Liver (tissue), 9 donors: ENCODE data around the gene DCUN1D1. TPM values are rescaled to one million over a fixed set of nuclear protein-coding genes. Genes with fewer than 3 reads are reported as not detected.

Experiments used
- DNase-seq: peaks from one replicate; pipeline ENCODE4 v3.0.0-alpha.2; 2017; ENCODE audit warnings: low spot score
- H3K27ac ChIP-seq, 2 donors: one replicate each; pipeline ENCODE4 v1.7.0; 2013; ENCODE audit warnings: inconsistent platforms in 2 of 2, low read length in 2 of 2, control low read depth in 1 of 2, low read depth in 1 of 2, mild to moderate bottlenecking in 1 of 2
- H3K27me3 ChIP-seq, 4 donors: one replicate each; pipeline versions ENCODE4 v1.6.1 to v1.7.0; 2013; ENCODE audit warnings: low read length in 3 of 4, inconsistent platforms in 1 of 4, mild to moderate bottlenecking in 1 of 4, moderate library complexity in 1 of 4; ENCODE audit not compliant: control insufficient read depth in 4 of 4, insufficient read depth in 4 of 4
- H3K36me3 ChIP-seq, 4 donors: one replicate each; pipeline versions ENCODE4 v1.6.1 to v1.7.0; 2013; ENCODE audit warnings: low read length in 3 of 4, mild to moderate bottlenecking in 3 of 4, low read depth in 1 of 4, moderate library complexity in 1 of 4; ENCODE audit not compliant: control insufficient read depth in 4 of 4, insufficient read depth in 3 of 4
- H3K4me1 ChIP-seq, 4 donors: one replicate each; pipeline versions ENCODE4 v1.6.1 to v1.7.0; 2013; ENCODE audit warnings: low read length in 3 of 4, mild to moderate bottlenecking in 3 of 4, moderate library complexity in 1 of 4; ENCODE audit not compliant: control insufficient read depth in 4 of 4, insufficient read depth in 4 of 4
- H3K4me3 ChIP-seq, 3 donors: one replicate each; pipeline versions ENCODE4 v1.6.1 to v1.7.0; 2013; ENCODE audit warnings: low read length in 3 of 3, control low read depth in 1 of 3, low read depth in 1 of 3, mild to moderate bottlenecking in 1 of 3
- H3K9ac ChIP-seq, 2 donors: one replicate each; pipeline ENCODE4 v1.7.0; 2013; ENCODE audit warnings: low read length in 2 of 2, mild to moderate bottlenecking in 2 of 2, moderate library complexity in 2 of 2, control low read depth in 1 of 2, low read depth in 1 of 2
- H3K9me3 ChIP-seq, 4 donors: one replicate each; pipeline versions ENCODE4 v1.6.1 to v1.7.0; 2013; ENCODE audit warnings: low read length in 3 of 4; ENCODE audit not compliant: control insufficient read depth in 4 of 4
- EGR1 ChIP-seq, 2 donors: IDR thresholded peaks; 2 replicates each; pipeline ENCODE4 v1.6.1; 2016 to 2018; ENCODE audit warnings: antibody characterized with exemption in 2 of 2, low read depth in 2 of 2
- FOXA1 ChIP-seq: IDR thresholded peaks from 2 replicates; pipeline ENCODE4 v1.6.1; 2016; ENCODE audit warnings: antibody characterized with exemption
- FOXA2 ChIP-seq: IDR thresholded peaks from 2 replicates; pipeline ENCODE4 v1.6.1; 2016; ENCODE audit warnings: antibody characterized with exemption
- GABPA ChIP-seq, 2 donors: IDR thresholded peaks in 1 of 2; conservative IDR thresholded peaks in 1 of 2; 2 replicates each; pipeline ENCODE4 v1.6.1; 2016; ENCODE audit warnings: antibody characterized with exemption in 2 of 2, mild to moderate bottlenecking in 1 of 2, moderate library complexity in 1 of 2
- HNF4A ChIP-seq, 2 donors: conservative IDR thresholded peaks; 2 replicates each; pipeline ENCODE4 v1.6.1; 2016; ENCODE audit warnings: antibody characterized with exemption in 2 of 2, mild to moderate bottlenecking in 2 of 2
- HNF4G ChIP-seq: IDR thresholded peaks from 2 replicates; pipeline ENCODE4 v1.6.1; 2016; ENCODE audit warnings: antibody characterized with exemption
- JUND ChIP-seq, 2 donors: IDR thresholded peaks; 2 replicates each; pipeline ENCODE4 v1.6.1; 2016; ENCODE audit warnings: antibody characterized with exemption in 2 of 2
- NR2F2 ChIP-seq: IDR thresholded peaks from 2 replicates; pipeline ENCODE4 v1.6.1; 2016; ENCODE audit warnings: antibody characterized with exemption
- RAD21 ChIP-seq, 2 donors: IDR thresholded peaks; 2 replicates each; pipeline ENCODE4 v1.6.1; 2016; ENCODE audit warnings: antibody characterized with exemption in 2 of 2, mild to moderate bottlenecking in 2 of 2
- RXRA ChIP-seq, 2 donors: IDR thresholded peaks; 2 replicates each; pipeline ENCODE4 v1.6.1; 2017 to 2018; ENCODE audit warnings: antibody characterized with exemption in 2 of 2, mild to moderate bottlenecking in 1 of 2
- SP1 ChIP-seq: IDR thresholded peaks from 2 replicates; pipeline ENCODE4 v1.6.1; 2018; ENCODE audit warnings: antibody characterized with exemption, mild to moderate bottlenecking
- TAF1 ChIP-seq: conservative IDR thresholded peaks from 2 replicates; pipeline ENCODE4 v1.6.1; 2016; ENCODE audit warnings: antibody characterized with exemption, mild to moderate bottlenecking
- YY1 ChIP-seq: IDR thresholded peaks from 2 replicates; pipeline ENCODE4 v1.6.1; 2016; ENCODE audit warnings: antibody characterized with exemption, mild to moderate bottlenecking
- WGBS: extraction: QIAGEN DNeasy Blood & Tissue Kit; methylation state at CpG from one replicate; pipeline ENCODE4 v1.1.7; 2013; 5-methylcytosine and 5-hydroxymethylcytosine counted together
- polyA plus RNA-seq, 2 donors: library from polyadenylated mRNA; stranded (reverse) in 1 of 2; unstranded in 1 of 2; fragments of 200-250 nt in 1 of 2; fragments of >200 nt in 1 of 2; fragmentation: Nextera tagmentation in 1 of 2; extraction: Ambion mirVana in 1 of 2; gene quantifications; one replicate each; pipeline versions ENCODE4 v1.2.1 to v1.2.3, GENCODE V29; 2013 to 2015
- total RNA-seq, 2 donors: library from RNA; depleted of rRNA; stranded (reverse); fragments of >200 nt; gene quantifications; one replicate each; pipeline ENCODE4 v1.2.3, GENCODE V29; 2014
- TF ChIP-seq, protein P1 (sequence below): IDR thresholded peaks from 2 replicates; pipeline ENCODE4 v1.6.1; 2016; ENCODE audit warnings: antibody characterized with exemption
- TF ChIP-seq, protein P2 (sequence below): fragments of 150-350 bp; IDR thresholded peaks from 2 replicates; pipeline ENCODE4 v1.5.1; 2017; ENCODE audit warnings: improper control_type of control experiment, low read depth, low read length; ENCODE audit not compliant: missing input control
- TF ChIP-seq, protein P3 (sequence below): IDR thresholded peaks from 2 replicates; pipeline ENCODE4 v1.6.1; 2016; ENCODE audit warnings: antibody characterized with exemption
- donor health status: healthy.
- donor health status: healthy.
- donor health status: healthy.
- donor health status: healthy.
- donor health status: healthy.

DCUN1D1 gene
- total and polyA plus RNA-seq, 4 donors: 9.1 to 56.0 (median 23.5) TPM

DNA sequence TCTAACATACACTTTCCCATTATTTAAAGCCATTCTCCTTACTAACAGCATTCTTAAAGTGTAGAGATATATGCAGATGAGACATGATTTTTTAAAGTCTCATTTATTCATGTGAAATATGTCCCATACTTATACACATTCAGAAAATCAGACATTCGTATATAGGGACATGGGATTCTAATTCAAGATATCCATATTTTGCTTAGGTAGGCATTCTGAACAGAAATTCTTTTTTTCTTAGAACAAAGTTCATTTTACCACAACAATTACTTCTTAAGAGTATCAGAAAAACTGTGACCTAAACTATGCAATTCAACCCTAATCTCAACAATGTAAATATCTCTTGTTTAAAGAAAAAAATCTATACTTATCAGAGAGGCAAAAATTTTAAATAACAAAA lies 16.2 kb downstream of the DCUN1D1 start:
- no peak overlapping the region for H3K9ac ChIP-seq
- H3K27ac ChIP-seq: no peak overlapping the region
- H3K36me3 ChIP-seq: peaks cover 0 to 3% (median under 1%) of the 10 kb centered on the region in 4 donors
- H3K9me3 ChIP-seq: no peaks in the 10 kb centered on the region
- no peaks in the 10 kb centered on the region for H3K27me3 ChIP-seq
- H3K4me1 ChIP-seq: peaks cover 6 to 43% (median 11%) of the 10 kb centered on the region in 4 donors
- no peak for TF ChIP-seq JUND (IDR thresholded peaks at IDR 0.05)
- TF ChIP-seq HNF4G: no peak
- no peak for TF ChIP-seq NR2F2
- no peak for TF ChIP-seq FOXA1
- no peak for TF ChIP-seq EGR1 (IDR thresholded peaks at IDR 0.05; ENCODE audit: low read depth in 2 of 2)
- TF ChIP-seq RAD21 (IDR thresholded peaks at IDR 0.05): no peak
- TF ChIP-seq SP1: no peak
- TF ChIP-seq, protein P1, sequence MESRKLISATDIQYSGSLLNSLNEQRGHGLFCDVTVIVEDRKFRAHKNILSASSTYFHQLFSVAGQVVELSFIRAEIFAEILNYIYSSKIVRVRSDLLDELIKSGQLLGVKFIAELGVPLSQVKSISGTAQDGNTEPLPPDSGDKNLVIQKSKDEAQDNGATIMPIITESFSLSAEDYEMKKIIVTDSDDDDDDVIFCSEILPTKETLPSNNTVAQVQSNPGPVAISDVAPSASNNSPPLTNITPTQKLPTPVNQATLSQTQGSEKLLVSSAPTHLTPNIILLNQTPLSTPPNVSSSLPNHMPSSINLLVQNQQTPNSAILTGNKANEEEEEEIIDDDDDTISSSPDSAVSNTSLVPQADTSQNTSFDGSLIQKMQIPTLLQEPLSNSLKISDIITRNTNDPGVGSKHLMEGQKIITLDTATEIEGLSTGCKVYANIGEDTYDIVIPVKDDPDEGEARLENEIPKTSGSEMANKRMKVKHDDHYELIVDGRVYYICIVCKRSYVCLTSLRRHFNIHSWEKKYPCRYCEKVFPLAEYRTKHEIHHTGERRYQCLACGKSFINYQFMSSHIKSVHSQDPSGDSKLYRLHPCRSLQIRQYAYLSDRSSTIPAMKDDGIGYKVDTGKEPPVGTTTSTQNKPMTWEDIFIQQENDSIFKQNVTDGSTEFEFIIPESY: no peak
- TF ChIP-seq YY1: no peak
- no peak for TF ChIP-seq GABPA (IDR thresholded peaks at IDR 0.05 in 1 of 2, conservative IDR thresholded peaks at IDR 0.05 in 1 of 2)
- no peak for TF ChIP-seq RXRA (IDR thresholded peaks at IDR 0.05)
- TF ChIP-seq, protein P2, sequence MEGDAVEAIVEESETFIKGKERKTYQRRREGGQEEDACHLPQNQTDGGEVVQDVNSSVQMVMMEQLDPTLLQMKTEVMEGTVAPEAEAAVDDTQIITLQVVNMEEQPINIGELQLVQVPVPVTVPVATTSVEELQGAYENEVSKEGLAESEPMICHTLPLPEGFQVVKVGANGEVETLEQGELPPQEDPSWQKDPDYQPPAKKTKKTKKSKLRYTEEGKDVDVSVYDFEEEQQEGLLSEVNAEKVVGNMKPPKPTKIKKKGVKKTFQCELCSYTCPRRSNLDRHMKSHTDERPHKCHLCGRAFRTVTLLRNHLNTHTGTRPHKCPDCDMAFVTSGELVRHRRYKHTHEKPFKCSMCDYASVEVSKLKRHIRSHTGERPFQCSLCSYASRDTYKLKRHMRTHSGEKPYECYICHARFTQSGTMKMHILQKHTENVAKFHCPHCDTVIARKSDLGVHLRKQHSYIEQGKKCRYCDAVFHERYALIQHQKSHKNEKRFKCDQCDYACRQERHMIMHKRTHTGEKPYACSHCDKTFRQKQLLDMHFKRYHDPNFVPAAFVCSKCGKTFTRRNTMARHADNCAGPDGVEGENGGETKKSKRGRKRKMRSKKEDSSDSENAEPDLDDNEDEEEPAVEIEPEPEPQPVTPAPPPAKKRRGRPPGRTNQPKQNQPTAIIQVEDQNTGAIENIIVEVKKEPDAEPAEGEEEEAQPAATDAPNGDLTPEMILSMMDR: no peak
- WGBS: 95% methylated on average over 1 of the region's 1 CpG
- DNase-seq: no peak
- H3K4me3 ChIP-seq: no peak overlapping the region

DNA sequence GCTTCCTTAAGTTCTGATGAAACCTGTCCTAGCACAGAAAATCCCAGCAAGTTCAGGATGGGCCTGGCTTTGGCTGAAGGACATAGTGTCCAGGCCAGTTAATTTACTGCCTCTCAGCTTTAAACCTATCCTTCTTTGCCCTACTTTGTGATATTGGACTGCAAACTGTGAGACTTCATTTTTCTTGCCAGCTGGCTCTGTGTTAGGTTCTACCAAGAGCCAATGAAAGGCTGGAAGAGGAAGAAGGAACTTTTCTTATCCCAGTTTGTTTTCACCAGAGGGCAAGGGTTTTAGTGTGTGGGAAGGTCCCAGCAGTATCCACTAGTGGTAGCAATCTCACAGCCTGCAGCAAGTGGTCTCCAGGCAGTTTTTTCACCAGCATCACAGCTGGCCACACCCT lies 18.2 kb downstream of the DCUN1D1 start:
- Histone ChIP-seq H3K36me3 (peaks cover 3% of the 10 kb centered on the region in 4 donors), H3K27ac (no peak overlapping the region), H3K4me1 (peaks cover 0 to 28% (median 7%) of the 10 kb centered on the region in 4 donors), H3K9ac (no peak overlapping the region), H3K4me3 (no peak overlapping the region), H3K27me3 (no peaks in the 10 kb centered on the region), H3K9me3 (no peaks in the 10 kb centered on the region)
- TF ChIP-seq JUND (IDR thresholded peaks at IDR 0.05) (no peak), YY1 (peak; percentile 13), RAD21 (IDR thresholded peaks at IDR 0.05) (peak in 1 of 2 donors; percentile 23), HNF4A (conservative IDR thresholded peaks at IDR 0.05) (peak; percentile 35 to 59), SP1 (peak; percentile 50), TAF1 (no peak), FOXA2 (no peak), GABPA (IDR thresholded peaks at IDR 0.05 in 1 of 2, conservative IDR thresholded peaks at IDR 0.05 in 1 of 2) (no peak)
- TF ChIP-seq, protein P3, sequence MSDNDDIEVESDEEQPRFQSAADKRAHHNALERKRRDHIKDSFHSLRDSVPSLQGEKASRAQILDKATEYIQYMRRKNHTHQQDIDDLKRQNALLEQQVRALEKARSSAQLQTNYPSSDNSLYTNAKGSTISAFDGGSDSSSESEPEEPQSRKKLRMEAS: no peak
- TF ChIP-seq, protein P2: no peak
- no peak for DNase-seq
